ENCODE measurements around the gene FBXO21.
"Not testable (repeated sequence)": the region's sequence is repeated elsewhere in the genome, so short reads cannot be mapped to it uniquely, and the experiment has no call there.

FBXO21 gene

DNA sequence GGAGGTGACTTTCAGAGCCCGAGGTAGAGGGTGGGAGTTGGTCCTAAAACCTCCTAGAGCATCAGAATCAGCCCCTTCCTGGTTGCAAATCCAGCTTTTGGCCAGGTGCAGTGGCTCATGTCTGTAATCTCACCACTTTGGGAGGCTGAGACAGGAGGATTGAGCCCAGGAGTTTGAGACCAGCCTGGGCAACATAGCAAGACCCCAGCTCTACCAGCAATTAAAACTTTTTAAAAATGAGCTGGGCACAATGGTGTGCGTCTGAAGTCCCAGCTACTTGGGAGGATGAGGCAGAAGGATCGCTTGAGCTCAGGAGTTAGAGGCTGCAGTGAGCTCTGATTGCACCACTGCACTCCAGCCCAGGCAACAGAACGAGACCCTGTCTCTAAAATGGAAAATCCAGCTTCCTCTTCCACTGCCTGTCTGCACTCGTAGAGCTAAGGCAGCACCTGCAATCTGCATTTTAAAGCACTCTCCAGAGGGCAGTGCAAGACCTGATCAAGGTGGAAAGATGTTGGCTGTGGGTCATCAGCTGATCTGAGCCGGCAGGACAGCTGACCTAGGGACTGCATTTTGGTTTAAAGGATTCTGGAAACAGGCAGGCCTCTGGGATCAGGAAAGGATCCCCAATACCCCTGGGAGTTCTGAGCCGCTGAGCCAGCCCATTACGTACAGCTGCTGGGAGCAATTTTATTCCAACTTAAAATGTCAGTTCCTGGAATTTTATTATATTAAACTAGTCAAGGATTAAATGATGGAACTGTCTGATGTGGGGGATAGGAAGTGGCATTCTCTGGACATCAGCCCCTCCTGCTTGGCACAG, 89.2 kb downstream of the FBXO21 start:
- DNase-seq, result peak; percentile 60

DNA sequence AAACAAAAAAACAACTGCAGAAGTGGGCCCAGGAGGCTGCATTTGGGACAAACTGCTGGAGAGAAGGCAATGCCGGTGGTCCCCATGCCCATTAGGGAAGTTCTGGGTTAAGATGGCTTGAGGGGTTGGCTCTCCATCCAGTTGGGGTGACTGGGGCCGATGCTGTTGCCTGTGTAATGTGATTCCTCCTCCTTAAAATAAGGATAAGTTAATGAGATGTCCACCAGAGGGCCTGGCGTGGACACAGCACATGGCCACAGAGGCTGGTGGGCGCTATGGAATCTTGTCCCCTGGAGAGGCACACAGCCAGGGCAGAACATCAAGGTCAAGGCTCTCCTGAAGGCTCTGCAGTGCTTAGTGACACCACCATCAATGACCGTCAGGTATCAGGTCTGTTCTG, 90.0 kb downstream of the FBXO21 start:
- peak; percentile 47 for DNase-seq

DNA sequence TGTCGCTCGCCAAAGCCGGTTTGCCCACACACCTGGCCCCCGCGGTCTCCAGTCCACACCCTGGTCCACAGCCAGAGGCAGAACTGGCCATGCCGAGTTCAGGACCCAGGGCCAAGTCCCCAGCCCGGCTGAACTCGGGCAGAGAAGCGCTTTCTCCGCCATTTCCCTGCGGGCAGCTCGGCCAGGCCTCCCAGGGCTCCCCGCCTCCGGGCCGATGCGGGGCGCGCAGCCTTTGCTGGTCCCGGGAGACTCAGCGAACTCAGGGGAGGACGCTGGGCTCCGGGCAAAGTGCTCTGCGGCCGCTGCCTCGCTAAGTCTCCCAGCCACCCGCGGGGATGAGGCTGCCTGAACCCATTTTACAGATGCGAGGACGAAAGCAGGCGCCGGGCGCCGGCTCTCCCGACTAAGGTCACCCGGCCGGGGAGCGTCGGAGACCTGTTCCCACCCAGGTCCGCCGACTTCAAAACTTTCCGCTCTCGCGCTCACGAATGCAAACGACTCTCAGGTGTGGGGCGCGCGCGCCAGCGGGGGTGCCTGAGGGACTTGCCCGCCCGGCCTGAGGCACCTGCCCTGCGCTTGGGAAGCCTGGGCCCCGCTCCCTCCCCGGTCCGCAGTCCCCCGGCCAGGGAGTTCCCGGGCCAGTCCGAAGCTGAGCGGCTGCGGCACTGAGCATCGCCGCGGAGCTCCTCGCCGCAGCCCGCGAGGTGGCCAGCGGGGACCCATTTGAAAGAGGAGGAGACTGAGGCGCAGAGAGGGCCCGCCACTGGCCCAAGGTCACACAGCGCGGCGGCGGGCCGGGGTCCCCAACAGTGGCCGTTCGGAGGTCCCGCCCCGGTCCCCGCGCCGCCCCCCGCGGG, 91.7 kb downstream of the FBXO21 start:
- peak; percentile 69 for DNase-seq

DNA sequence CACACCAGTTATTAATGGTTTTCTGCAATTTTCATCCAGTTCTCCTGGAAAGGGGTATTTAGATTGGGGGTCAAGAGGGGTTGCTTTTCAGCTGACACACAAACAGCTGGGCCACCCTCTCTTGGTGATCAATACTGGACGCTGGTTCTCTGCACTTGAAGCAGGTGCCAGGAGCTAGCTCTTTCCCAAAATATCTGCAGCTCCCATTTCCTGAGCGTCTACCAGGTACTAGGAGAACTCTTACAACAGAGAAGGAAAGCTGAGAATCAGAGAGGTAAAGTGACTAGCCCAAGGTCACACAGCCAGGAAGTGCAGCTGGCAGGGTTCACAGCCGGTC, 92.3 kb downstream of the FBXO21 start:
- DNase-seq, result peak; percentile 64

GRCh38 chr12:117097159-117097558, 93.1 kb downstream of the FBXO21 start:
- DNase-seq, result peak; percentile 89

DNA sequence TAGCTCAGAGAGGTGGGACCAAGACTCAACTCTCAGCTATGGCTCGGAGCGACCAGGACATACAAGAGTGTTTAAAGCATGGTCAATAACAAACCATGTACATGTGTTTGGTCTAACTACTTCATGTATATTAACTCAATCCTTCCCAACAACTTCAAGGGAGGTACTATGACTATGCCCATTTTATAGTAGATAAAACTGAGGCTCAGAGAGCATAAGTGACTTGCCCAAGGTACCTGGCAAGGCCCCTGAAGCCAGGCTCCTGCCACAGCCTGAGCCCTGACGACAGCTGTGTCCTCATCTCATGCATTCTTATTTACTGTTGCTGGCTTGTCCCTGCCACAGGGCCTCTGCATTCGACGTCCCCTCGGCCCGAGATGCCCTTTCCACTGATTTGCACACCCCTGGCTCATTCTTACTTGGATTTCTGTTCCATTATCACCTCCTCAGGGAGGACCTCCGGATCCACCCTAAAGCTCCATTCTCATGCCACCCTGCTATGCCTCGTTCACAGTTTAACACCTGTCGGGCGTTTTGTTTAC, 93.7 kb downstream of the FBXO21 start:
- peak; percentile 68 for DNase-seq

DNA sequence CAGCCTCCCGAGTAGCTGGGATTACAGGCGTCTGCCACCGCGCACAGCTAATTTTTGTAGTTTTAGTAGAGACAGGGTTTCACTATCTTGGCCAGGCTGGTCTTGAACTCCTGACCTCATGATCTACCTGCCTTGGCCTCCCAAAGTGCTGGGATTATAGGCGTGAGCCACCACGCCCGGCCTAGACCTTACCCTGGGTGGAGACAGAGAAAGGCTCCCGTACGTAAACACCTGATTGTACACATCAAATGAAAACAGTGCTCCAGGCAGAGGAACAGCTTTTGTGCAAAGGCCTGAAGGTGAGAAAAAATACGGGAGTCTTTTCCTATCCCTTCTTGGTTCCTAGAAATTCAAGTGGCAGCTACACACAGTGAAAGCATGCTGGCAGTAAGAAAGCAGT, 95.1 kb downstream of the FBXO21 start:
- DNase-seq, result not testable (repeated sequence)

DNA sequence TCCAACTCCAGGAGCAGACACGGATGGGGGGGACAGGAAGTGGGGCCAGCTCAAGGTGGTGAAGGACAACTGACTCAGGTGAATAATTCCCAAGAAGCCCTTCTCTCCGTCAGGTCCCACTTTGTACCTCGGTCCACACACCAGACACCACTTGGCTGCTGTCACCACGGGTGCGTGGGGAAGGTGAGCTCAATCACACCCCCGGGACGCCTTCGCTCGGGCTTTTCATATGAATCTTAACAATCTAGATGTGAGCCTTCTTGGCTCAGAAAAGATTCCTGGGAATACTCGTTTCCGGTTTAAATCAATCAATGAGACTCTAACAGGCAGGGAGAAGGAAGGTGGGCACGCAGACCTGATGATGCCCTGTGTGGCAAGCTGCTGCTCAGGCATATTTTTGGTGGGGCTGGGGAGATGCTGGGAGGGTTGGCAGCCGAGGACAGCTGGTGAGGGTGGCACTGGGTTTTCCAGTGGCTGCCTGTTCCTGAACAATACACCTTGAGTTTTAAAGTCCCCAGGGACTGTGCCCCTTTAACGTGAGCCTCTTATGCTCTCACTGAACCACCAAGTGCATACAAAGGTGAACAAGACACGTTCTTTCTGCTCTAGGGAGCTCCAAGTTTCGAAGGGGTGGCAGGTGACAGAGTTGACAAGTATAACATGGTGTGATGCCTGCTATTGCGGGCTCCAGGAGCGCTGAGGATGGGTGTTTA, 96.2 kb downstream of the FBXO21 start:
- peak; percentile 19 for DNase-seq

- no peak for DNase-seq
Measured at GRCh38 chr12:117093431-117093830, 96.8 kb downstream of the FBXO21 start.

DNA sequence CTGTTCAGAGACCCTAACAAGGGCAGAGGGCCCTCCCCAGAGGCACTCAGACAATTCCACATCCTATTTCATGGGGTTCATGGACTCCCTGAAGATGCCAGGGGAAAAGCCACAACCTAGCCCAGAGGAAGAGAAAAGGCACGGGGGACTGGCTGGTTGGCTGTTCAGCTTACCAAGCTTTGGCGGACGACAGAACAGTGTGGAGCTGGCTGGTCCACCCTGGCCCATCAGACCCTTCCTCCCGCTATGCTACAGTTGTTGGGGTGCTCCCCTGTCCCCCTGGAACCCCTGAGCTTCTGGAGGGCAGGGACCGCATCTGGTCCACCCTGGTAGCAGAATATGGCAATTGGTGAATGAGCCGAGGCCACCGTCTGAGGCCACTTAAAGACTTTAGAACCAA, 97.4 kb downstream of the FBXO21 start:
- DNase-seq, result no peak

GRCh38 chr12:117092511-117092780, 97.8 kb downstream of the FBXO21 start:
- no peak for DNase-seq

All from NCI-H69 (cell line).